Nephron progenitor cell (in vitro differentiated cells): Measurements from ENCODE around the gene IL4R.
A peak's percentile ranks its signal among the peaks of the same experiment; 100 is the strongest.
"Not testable (repeated sequence)": the region's sequence is repeated elsewhere in the genome, so short reads cannot be mapped to it uniquely, and the experiment has no call there.

Source experiments
- DNase-seq: peaks from one replicate; pipeline ENCODE4 v3.0.0; 2021
- H3K27ac Mint-ChIP-seq: 2 replicates; pipeline ENCODE4 v1.8.0; 2021; ENCODE audit warnings: mild to moderate bottlenecking, moderate library complexity, mixed read lengths
- H3K27me3 Mint-ChIP-seq: 2 replicates; pipeline ENCODE4 v1.8.0; 2021; ENCODE audit warnings: mild to moderate bottlenecking, low read depth, mixed read lengths; ENCODE audit not compliant: poor library complexity
- H3K36me3 Mint-ChIP-seq: 2 replicates; pipeline ENCODE4 v1.8.0; 2021; ENCODE audit warnings: low read depth, mixed read lengths
- H3K4me1 Mint-ChIP-seq: 2 replicates; pipeline ENCODE4 v1.8.0; 2021; ENCODE audit warnings: mixed read lengths
- H3K4me3 Mint-ChIP-seq: 2 replicates; pipeline ENCODE4 v1.8.0; 2021; ENCODE audit warnings: mild to moderate bottlenecking, moderate library complexity, mixed read lengths
- H3K9me3 Mint-ChIP-seq: 2 replicates; pipeline ENCODE4 v1.8.0; 2021; ENCODE audit warnings: mild to moderate bottlenecking, moderate library complexity, mixed read lengths
- TF ChIP-seq, protein P1 (sequence below): fragments of 200-600 bp; sonication (generic); IDR thresholded peaks from 2 replicates; pipeline ENCODE4 v1.5.0; 2021; ENCODE audit warnings: antibody characterized with exemption

Gene IL4R

DNA sequence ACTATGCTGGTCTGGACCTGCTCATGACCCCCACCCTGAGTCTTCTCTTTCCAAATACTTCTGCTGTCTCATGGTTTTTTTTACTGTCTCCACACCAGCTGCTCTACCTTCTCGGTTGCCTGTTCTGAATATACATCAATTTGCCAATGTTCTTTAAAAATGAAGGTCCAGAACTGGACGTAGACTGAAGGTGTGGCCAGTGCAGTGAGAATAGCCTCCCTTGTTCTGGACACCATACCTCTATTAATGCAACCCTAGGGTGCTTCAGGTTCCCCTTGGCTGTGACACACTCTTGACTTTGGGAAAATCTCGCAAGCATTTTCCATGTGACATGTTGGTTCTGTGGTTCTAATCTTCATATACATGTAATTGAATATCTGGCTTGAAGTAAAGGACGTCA lies 72.9 kb downstream of the IL4R start:
- H3K27ac Mint-ChIP-seq = no peak overlapping the region
- no peaks in the 10 kb centered on the region for H3K4me1 Mint-ChIP-seq
- no peaks in the 10 kb centered on the region for H3K36me3 Mint-ChIP-seq
- H3K4me3 Mint-ChIP-seq = no peak overlapping the region
- DNase-seq = no peak
- H3K27me3 Mint-ChIP-seq = peaks cover 22% of the 10 kb centered on the region
- peaks cover 32% of the 10 kb centered on the region for H3K9me3 Mint-ChIP-seq
- TF ChIP-seq, protein P1, sequence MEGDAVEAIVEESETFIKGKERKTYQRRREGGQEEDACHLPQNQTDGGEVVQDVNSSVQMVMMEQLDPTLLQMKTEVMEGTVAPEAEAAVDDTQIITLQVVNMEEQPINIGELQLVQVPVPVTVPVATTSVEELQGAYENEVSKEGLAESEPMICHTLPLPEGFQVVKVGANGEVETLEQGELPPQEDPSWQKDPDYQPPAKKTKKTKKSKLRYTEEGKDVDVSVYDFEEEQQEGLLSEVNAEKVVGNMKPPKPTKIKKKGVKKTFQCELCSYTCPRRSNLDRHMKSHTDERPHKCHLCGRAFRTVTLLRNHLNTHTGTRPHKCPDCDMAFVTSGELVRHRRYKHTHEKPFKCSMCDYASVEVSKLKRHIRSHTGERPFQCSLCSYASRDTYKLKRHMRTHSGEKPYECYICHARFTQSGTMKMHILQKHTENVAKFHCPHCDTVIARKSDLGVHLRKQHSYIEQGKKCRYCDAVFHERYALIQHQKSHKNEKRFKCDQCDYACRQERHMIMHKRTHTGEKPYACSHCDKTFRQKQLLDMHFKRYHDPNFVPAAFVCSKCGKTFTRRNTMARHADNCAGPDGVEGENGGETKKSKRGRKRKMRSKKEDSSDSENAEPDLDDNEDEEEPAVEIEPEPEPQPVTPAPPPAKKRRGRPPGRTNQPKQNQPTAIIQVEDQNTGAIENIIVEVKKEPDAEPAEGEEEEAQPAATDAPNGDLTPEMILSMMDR = no peak

DNA sequence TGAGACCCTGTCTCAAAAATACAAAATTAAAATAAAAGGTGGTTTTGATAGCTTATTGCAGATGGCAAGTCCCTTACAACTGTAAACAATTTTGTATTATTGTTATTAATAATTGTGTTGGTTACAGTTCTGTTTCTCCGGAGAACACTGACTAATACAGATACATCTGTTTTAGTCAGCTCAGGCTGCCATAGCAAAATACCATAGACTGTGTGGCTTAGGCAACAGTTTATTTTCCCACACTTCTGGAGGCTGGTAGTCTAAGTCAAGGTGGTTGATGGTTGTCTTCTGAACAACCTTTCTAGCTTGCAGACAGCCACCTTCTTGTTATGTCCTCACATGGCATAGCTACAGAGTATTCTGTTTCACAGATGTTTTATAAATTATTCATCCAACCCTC lies 74.0 kb downstream of the IL4R start:
- TF ChIP-seq, protein P1 = no peak
- DNase-seq = no peak
- Mint-ChIP-seq H3K4me3 (no peak overlapping the region), H3K4me1 (no peaks in the 10 kb centered on the region), H3K9me3 (peaks cover 43% of the 10 kb centered on the region), H3K36me3 (no peaks in the 10 kb centered on the region), H3K27me3 (peaks cover 15% of the 10 kb centered on the region), H3K27ac (no peak overlapping the region)

DNA sequence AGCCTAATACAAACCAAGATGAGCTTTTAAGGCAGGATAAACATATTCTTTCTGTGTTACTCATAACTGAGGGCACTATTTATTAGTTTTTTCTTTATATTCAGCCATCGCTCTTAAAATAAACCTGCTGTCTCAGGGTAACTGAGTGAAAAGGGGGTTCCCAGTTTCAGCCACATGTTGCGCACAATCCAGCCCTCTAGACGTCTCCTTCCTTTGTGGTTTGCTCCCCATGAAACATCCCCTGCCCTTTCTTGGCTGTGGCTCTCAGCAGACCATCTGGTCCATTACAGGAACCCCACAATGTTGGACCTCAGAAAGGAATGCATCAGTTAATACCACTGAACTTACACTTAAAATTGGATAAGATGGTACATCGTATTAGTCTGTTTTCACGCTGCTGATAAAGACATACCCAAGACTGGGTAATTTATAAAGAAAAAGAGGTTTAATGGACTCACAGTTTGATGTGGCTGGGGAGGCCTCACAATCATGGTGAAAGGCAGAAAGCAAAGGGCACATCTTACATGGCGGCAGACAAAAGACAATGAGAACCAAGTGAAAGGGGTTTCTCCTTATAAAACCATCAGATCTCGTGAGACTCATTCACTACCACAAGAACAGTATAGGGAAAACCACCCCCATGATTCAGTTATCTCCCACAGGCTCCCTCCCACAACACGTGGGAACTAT lies 75.6 kb downstream of the IL4R start:
- no peaks in the 10 kb centered on the region for H3K4me1 Mint-ChIP-seq
- no peak overlapping the region for H3K4me3 Mint-ChIP-seq
- TF ChIP-seq, protein P1 = no peak
- peaks cover 51% of the 10 kb centered on the region for H3K9me3 Mint-ChIP-seq
- H3K27ac Mint-ChIP-seq = no peak overlapping the region
- peaks cover 13% of the 10 kb centered on the region for H3K27me3 Mint-ChIP-seq
- H3K36me3 Mint-ChIP-seq = no peaks in the 10 kb centered on the region
- DNase-seq = no peak

DNA sequence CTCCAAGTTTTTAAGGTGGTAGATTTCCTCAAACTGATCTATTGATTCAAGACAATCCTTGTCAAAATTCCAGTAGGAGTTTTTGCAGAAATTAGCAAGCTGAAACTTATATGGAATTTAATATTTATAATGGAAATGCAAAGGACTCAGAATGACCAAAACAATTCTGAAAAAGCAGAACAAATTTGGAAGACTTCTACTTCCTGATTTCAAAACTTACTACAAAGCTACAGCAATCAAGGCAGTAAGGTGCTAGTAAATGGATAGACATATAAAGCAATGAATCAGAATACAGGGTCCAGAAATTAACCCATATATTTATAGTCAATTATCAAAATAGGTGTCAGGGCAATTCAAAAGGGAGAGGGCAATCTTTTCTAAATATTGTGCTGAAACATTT lies 76.4 kb downstream of the IL4R start:
- no peaks in the 10 kb centered on the region for H3K4me1 Mint-ChIP-seq
- no peak for DNase-seq
- H3K4me3 Mint-ChIP-seq = no peak overlapping the region
- peaks cover 51% of the 10 kb centered on the region for H3K9me3 Mint-ChIP-seq
- TF ChIP-seq, protein P1 = no peak
- no peaks in the 10 kb centered on the region for H3K36me3 Mint-ChIP-seq
- peaks cover 11% of the 10 kb centered on the region for H3K27me3 Mint-ChIP-seq
- H3K27ac Mint-ChIP-seq = no peak overlapping the region

DNA sequence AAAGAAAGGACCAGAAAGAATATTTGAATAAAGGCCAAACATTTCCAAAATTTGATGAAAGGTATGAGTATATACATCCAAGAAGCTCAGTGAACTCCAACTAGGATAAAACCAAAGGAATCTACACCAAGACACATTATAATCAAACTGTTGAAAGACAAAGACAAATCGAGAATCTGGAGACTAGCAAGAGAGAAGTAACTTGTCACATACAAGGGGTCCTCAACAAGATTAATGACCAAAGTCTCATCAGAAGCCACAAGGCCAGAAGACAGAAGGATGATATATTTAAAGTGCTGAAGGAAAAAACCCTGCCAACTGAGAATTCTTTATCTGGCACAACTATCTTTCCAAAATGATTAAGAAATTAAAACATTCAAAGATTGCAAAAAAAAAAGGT lies 78.9 kb downstream of the IL4R start:
- Mint-ChIP-seq H3K4me1 (no peaks in the 10 kb centered on the region), H3K9me3 (peaks cover 60% of the 10 kb centered on the region), H3K27me3 (peaks cover 3% of the 10 kb centered on the region), H3K36me3 (no peaks in the 10 kb centered on the region), H3K27ac (no peak overlapping the region), H3K4me3 (no peak overlapping the region)
- no peak for DNase-seq
- TF ChIP-seq, protein P1 = no peak

DNA sequence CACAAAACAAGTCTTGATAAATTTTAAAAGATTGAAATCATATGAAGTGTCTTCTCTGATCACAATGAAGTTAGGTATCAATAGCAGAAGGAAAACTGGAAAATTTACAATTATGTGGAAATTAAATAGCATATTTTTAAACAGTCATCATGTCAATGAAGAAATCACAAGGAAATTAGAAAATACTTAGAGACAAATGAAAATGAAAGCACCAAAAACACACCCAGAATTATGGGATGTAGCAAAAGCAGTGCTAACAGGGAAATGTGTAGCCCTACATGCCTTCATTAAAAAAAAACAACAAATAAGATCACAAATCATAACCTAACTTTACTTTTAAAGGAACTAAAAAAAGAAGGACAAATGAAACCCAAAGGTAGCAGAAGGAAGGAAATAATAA lies 80.7 kb downstream of the IL4R start:
- Mint-ChIP-seq H3K4me3 (no peak overlapping the region), H3K36me3 (no peaks in the 10 kb centered on the region), H3K9me3 (peaks cover 58% of the 10 kb centered on the region), H3K4me1 (no peaks in the 10 kb centered on the region), H3K27ac (no peak overlapping the region), H3K27me3 (peaks cover 2% of the 10 kb centered on the region)
- no peak for DNase-seq
- TF ChIP-seq, protein P1 = no peak

DNA sequence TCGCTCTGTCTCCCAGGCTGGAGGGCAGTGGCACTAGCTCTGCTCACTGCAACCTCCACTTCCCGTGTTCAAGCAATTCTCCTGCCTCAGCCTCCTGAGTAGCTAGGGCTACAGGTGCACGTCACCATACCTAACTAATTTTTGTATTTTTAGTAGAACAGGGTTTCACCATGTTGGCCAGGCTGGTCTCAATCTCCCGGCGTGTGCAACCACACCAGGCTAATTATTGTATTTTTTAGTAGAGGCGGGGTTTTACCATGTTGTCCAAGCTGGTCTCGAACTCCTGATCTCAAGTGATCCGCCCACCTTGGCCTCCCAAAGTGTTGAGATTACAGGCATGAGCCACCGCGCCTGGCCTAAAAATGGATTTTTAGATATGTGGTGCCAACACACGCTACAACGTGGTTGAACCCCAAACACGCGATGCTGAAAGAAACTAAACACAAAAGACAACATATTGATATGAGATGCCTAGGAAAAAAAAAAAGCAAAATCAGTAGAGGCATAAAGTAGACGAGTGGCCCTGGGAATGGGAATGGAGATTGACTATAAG lies 84.6 kb downstream of the IL4R start:
- not testable (repeated sequence) for H3K4me3 Mint-ChIP-seq, DNase-seq, H3K36me3 Mint-ChIP-seq, H3K4me1 Mint-ChIP-seq
- Mint-ChIP-seq H3K27ac (peak overlapping the region; percentile 40), H3K9me3 (peaks cover 34% of the 10 kb centered on the region), H3K27me3 (peaks cover 14% of the 10 kb centered on the region)
